ENCODE data around the gene SAMD13.

Gene SAMD13

GRCh38 chr1:84377480-84378095, 76.1 kb downstream of the SAMD13 start:
- no peak for TF ChIP-seq ELF4 (IDR thresholded peaks at IDR 0.05)
- no peak for DNase-seq (ENCODE audit: extremely low spot score)
- ChIA-PET CTCF (no interaction called here), POLR2A (interaction anchor here (0.9 kb wide), 1 partner anchor 378 kb away, joined by 3 read pairs; no protein-coding TSS in a partner anchor)

DNA sequence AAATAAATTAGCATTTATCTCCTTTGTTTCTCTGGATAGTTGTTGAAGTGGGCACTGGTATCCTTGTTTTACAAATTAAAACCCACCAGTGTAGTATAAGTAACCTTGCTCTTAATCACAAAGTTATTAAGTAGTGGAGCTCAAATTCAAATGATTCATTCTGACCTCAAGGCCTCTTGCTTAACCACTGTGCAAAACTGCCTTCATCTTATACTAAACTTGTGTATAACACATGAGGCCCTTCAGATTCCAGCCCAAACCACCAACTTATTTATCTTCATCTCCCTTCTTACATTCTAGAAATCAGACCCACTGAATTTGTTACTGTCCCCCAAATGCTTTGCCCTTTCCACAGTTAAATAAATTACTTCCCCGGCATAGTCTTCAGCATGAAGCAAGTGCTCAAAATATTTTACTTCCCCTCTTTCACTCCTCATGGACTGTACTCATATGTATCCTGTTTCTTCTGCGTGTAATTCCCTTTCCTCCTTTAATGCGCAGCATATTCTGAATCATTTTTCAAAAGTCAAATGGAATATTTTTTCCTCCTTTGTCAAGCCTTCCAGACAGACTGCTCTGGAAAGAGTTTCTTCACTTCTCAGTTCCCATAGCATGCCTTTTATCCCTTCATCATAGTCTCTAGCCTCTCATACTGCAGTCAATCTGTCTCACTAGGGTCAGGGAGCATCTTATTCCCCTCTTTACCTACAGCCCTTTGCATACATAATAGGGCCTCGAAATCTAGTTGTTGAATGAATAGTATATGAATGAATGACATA, 77.8 kb downstream of the SAMD13 start:
- ChIA-PET POLR2A (no interaction called here), CTCF (no interaction called here)
- TF ChIP-seq BHLHE40 (IDR thresholded peaks at IDR 0.05; ENCODE audit: borderline replicate concordance) (no peak), SUZ12 (IDR thresholded peaks at IDR 0.05) (no peak), ELF4 (IDR thresholded peaks at IDR 0.05) (no peak), ARNT (IDR thresholded peaks at IDR 0.05) (no peak), FOXA1 (IDR thresholded peaks at IDR 0.05) (no peak), NFRKB (IDR thresholded peaks at IDR 0.05) (no peak), SP1 (IDR thresholded peaks at IDR 0.05) (no peak), FOXM1 (IDR thresholded peaks at IDR 0.05; ENCODE audit: borderline replicate concordance) (no peak), HDGF (IDR thresholded peaks at IDR 0.05; ENCODE audit: borderline replicate concordance) (no peak), L3MBTL2 (conservative IDR thresholded peaks at IDR 0.05) (no peak), ZNF384 (IDR thresholded peaks at IDR 0.05) (no peak)
- TF ChIP-seq, protein P1, sequence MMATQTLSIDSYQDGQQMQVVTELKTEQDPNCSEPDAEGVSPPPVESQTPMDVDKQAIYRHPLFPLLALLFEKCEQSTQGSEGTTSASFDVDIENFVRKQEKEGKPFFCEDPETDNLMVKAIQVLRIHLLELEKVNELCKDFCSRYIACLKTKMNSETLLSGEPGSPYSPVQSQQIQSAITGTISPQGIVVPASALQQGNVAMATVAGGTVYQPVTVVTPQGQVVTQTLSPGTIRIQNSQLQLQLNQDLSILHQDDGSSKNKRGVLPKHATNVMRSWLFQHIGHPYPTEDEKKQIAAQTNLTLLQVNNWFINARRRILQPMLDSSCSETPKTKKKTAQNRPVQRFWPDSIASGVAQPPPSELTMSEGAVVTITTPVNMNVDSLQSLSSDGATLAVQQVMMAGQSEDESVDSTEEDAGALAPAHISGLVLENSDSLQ (IDR thresholded peaks at IDR 0.05) = no peak
- no peak for DNase-seq (ENCODE audit: extremely low spot score)

GRCh38 chr1:84379917-84380180, 78.3 kb downstream of the SAMD13 start:
- TF ChIP-seq HDGF (IDR thresholded peaks at IDR 0.05; ENCODE audit: borderline replicate concordance) (no peak), L3MBTL2 (conservative IDR thresholded peaks at IDR 0.05) (no peak), SUZ12 (IDR thresholded peaks at IDR 0.05) (no peak), FOXK2 (IDR thresholded peaks at IDR 0.05) (no peak), ELF4 (IDR thresholded peaks at IDR 0.05) (no peak), FOXA1 (IDR thresholded peaks at IDR 0.05) (no peak), TARDBP (IDR thresholded peaks at IDR 0.05) (no peak), ZNF384 (IDR thresholded peaks at IDR 0.05) (no peak), SP1 (IDR thresholded peaks at IDR 0.05) (no peak), ARNT (IDR thresholded peaks at IDR 0.05) (no peak), LEF1 (IDR thresholded peaks at IDR 0.05; ENCODE audit: borderline replicate concordance) (no peak), NFRKB (IDR thresholded peaks at IDR 0.05) (no peak)
- POLR2A ChIA-PET = no interaction called here
- CTCF ChIA-PET = no interaction called here
- no peak for DNase-seq (ENCODE audit: extremely low spot score)

DNA sequence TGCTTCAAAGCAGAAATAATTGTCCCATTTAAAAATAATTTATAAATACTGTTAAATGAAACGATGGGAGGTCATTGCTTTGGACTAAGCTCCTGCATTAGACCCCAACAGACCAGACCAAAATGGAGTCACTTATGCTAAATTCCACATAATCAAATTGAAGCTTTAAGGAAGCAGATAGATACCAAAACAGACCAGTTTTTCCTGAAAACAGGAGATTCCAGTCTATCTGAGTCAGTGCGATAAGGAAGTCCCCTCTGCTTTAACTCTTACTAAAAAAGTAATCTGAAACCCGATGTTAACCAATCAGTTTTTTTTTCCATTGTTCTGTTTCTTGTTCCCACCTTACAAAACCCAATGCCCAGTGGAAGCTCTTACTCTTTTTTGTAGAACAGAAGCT, 80.6 kb downstream of the SAMD13 start:
- no peak for TF ChIP-seq L3MBTL2 (conservative IDR thresholded peaks at IDR 0.05)
- TF ChIP-seq LEF1 (IDR thresholded peaks at IDR 0.05; ENCODE audit: borderline replicate concordance) = no peak
- TF ChIP-seq SUZ12 (IDR thresholded peaks at IDR 0.05) = no peak
- no peak for TF ChIP-seq ELF4 (IDR thresholded peaks at IDR 0.05)
- no peak for TF ChIP-seq NFRKB (IDR thresholded peaks at IDR 0.05)
- no peak for TF ChIP-seq BHLHE40 (IDR thresholded peaks at IDR 0.05; ENCODE audit: borderline replicate concordance)
- no peak for TF ChIP-seq FOXK2 (IDR thresholded peaks at IDR 0.05)
- TF ChIP-seq ARNT (IDR thresholded peaks at IDR 0.05) = no peak
- TF ChIP-seq TARDBP (IDR thresholded peaks at IDR 0.05) = no peak
- TF ChIP-seq, protein P1 (IDR thresholded peaks at IDR 0.05) = no peak
- TF ChIP-seq FOXA1 (IDR thresholded peaks at IDR 0.05) = no peak
- TF ChIP-seq ZNF384 (IDR thresholded peaks at IDR 0.05) = no peak
- ChIA-PET CTCF (no interaction called here), POLR2A (no interaction called here)
- no peak for DNase-seq (ENCODE audit: extremely low spot score)

DNA sequence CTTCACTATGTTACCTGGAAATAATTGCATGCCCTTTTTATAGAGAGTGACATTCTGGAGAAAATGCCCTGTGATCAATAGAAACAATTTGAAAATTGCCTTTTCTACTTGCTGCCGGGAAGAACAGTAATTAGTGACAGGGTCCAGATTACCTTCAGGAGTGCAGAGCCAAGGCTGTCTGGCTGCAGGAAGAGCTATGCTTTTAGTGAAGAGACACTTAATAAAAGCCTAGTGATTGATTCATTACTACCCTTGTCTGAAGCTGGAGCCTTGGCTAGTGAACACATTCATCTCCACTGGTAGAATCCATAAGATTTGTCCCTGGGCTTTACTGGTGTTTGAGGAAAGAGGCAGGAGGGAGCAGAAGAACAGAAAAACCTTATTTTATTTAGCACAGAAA, 83.8 kb downstream of the SAMD13 start:
- DNase-seq (ENCODE audit: extremely low spot score) = no peak
- TF ChIP-seq TARDBP (IDR thresholded peaks at IDR 0.05) (no peak), ELF4 (IDR thresholded peaks at IDR 0.05) (no peak), LEF1 (IDR thresholded peaks at IDR 0.05; ENCODE audit: borderline replicate concordance) (no peak), CTBP1 (IDR thresholded peaks at IDR 0.05; ENCODE audit: borderline replicate concordance) (no peak), SUZ12 (IDR thresholded peaks at IDR 0.05) (no peak), FOXM1 (IDR thresholded peaks at IDR 0.05; ENCODE audit: borderline replicate concordance) (no peak)
- TF ChIP-seq, protein P1 (IDR thresholded peaks at IDR 0.05) = no peak
- CTCF ChIA-PET = no interaction called here
- POLR2A ChIA-PET = no interaction called here

DNA sequence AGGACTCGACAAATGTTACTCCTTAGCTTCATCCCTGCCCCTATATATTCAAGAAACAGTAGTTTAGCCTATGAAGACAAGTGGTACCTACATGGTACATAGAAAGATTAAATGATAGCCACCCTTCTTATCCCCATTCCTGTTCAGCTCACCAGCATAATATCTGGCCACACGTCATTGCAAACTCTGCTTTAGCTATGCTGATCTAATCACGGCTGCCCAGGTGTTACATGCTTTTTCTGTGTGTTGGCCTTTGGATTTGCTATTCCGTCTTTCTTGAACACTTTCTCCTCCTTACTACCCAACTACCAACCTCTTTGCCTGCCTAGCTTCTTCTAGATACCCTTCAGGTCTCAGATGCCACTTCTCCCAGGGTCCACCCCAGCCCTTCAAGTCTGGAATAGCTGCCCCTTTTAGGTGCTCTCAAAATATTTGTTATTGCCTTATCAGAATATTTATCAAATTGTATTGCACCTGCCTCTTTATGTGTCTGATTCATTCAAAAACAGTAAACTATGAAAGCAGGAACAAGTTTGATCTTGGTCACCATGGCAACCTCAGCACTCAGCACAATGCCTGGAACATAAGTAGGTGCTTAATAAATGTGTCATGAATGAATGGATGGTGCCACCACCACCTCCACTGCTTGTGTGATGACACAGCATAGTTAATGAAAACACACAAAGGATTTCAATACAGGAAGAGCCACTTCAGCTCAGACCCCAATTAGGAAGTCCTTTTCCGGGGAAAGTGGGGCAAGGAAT, 85.4 kb downstream of the SAMD13 start:
- ChIA-PET POLR2A (no interaction called here), CTCF (no interaction called here)
- TF ChIP-seq FOXM1 (IDR thresholded peaks at IDR 0.05; ENCODE audit: borderline replicate concordance) (no peak), ELF4 (IDR thresholded peaks at IDR 0.05) (no peak), CTBP1 (IDR thresholded peaks at IDR 0.05; ENCODE audit: borderline replicate concordance) (no peak), LEF1 (IDR thresholded peaks at IDR 0.05; ENCODE audit: borderline replicate concordance) (no peak), FOXK2 (IDR thresholded peaks at IDR 0.05) (no peak), ARNT (IDR thresholded peaks at IDR 0.05) (no peak), NFRKB (IDR thresholded peaks at IDR 0.05) (no peak), BHLHE40 (IDR thresholded peaks at IDR 0.05; ENCODE audit: borderline replicate concordance) (no peak), ZNF384 (IDR thresholded peaks at IDR 0.05) (no peak)
- TF ChIP-seq, protein P1 (IDR thresholded peaks at IDR 0.05) = no peak
- no peak for DNase-seq (ENCODE audit: extremely low spot score)
